ENCODE measurements around the gene ANKRD13D.

Gene ANKRD13D

GRCh38 chr11:67308031-67308866 lies 19.1 kb downstream of the ANKRD13D start:
- Histone ChIP-seq H3K9me2 (replicated peaks; ENCODE audit: control insufficient read depth, low read length) (no peaks in the 10 kb centered on the region), H3K79me2 (ENCODE audit: control insufficient read depth, low read length) (no peaks in the 10 kb centered on the region), H3K36me3 (ENCODE audit: control insufficient read depth, low read length) (peaks cover 26% of the 10 kb centered on the region), H3K27ac (ENCODE audit: low read depth, low read length) (no peak overlapping the region), H3K27me3 (ENCODE audit: control insufficient read depth, low read length) (no peaks in the 10 kb centered on the region), H3K9me3 (ENCODE audit: control insufficient read depth, insufficient read depth, low read length) (no peaks in the 10 kb centered on the region), H3K4me2 (ENCODE audit: low read length) (no peak overlapping the region), H3K4me1 (ENCODE audit: control insufficient read depth, low read length) (no peaks in the 10 kb centered on the region), H4K20me1 (ENCODE audit: control insufficient read depth, insufficient read depth, low read depth, low read length) (no peaks in the 10 kb centered on the region), H3F3A (ENCODE audit: control insufficient read depth, insufficient read depth) (no peaks in the 10 kb centered on the region), H3K4me3 (ENCODE audit: low read length) (no peak overlapping the region)
- no peak for TF ChIP-seq CTCF (IDR thresholded peaks at IDR 0.05; ENCODE audit: low read depth, low read length, poor library complexity, severe bottlenecking)
- no peak for TF ChIP-seq EZH2phosphoT487 (IDR thresholded peaks at IDR 0.05; ENCODE audit: borderline replicate concordance, low read length)

- H3K4me1 ChIP-seq (ENCODE audit: control insufficient read depth, low read length), result no peaks in the 10 kb centered on the region
Observed at GRCh38 chr11:67309166-67309565, 20.1 kb downstream of the ANKRD13D start.

GRCh38 chr11:67309661-67310061 lies 20.6 kb downstream of the ANKRD13D start:
- H3K27ac ChIP-seq (ENCODE audit: low read depth, low read length), result no peak overlapping the region
- peaks cover 26% of the 10 kb centered on the region for H3K36me3 ChIP-seq (ENCODE audit: control insufficient read depth, low read length)
- H3K9me2 ChIP-seq (replicated peaks; ENCODE audit: control insufficient read depth, low read length), result no peaks in the 10 kb centered on the region
- H3K4me3 ChIP-seq (ENCODE audit: low read length), result no peak overlapping the region
- no peaks in the 10 kb centered on the region for H3K9me3 ChIP-seq (ENCODE audit: control insufficient read depth, insufficient read depth, low read length)
- no peaks in the 10 kb centered on the region for H4K20me1 ChIP-seq (ENCODE audit: control insufficient read depth, insufficient read depth, low read depth, low read length)
- no peak overlapping the region for H3K4me2 ChIP-seq (ENCODE audit: low read length)
- no peaks in the 10 kb centered on the region for H3K27me3 ChIP-seq (ENCODE audit: control insufficient read depth, low read length)
- H3K79me2 ChIP-seq (ENCODE audit: control insufficient read depth, low read length), result no peaks in the 10 kb centered on the region
- TF ChIP-seq EZH2phosphoT487 (IDR thresholded peaks at IDR 0.05; ENCODE audit: borderline replicate concordance, low read length) (no peak), CTCF (IDR thresholded peaks at IDR 0.05; ENCODE audit: low read depth, low read length, poor library complexity, severe bottlenecking) (no peak)
- H3K4me1 ChIP-seq (ENCODE audit: control insufficient read depth, low read length), result no peaks in the 10 kb centered on the region
- H3F3A ChIP-seq (ENCODE audit: control insufficient read depth, insufficient read depth), result no peaks in the 10 kb centered on the region; the same call in 1 of the 2 replicates

More at GRCh38 chr11:67309166-67309565, 20.1 kb downstream of the ANKRD13D start:
- Histone ChIP-seq H3K4me3 (ENCODE audit: low read length) (no peak overlapping the region), H3K27ac (ENCODE audit: low read depth, low read length) (no peak overlapping the region), H3K9me3 (ENCODE audit: control insufficient read depth, insufficient read depth, low read length) (no peaks in the 10 kb centered on the region), H3K27me3 (ENCODE audit: control insufficient read depth, low read length) (no peaks in the 10 kb centered on the region), H3K4me2 (ENCODE audit: low read length) (no peak overlapping the region), H3K79me2 (ENCODE audit: control insufficient read depth, low read length) (no peaks in the 10 kb centered on the region), H3F3A (ENCODE audit: control insufficient read depth, insufficient read depth) (no peaks in the 10 kb centered on the region; the same call in 1 of the 2 replicates), H3K9me2 (replicated peaks; ENCODE audit: control insufficient read depth, low read length) (no peaks in the 10 kb centered on the region), H3K36me3 (ENCODE audit: control insufficient read depth, low read length) (peaks cover 26% of the 10 kb centered on the region), H4K20me1 (ENCODE audit: control insufficient read depth, insufficient read depth, low read depth, low read length) (no peaks in the 10 kb centered on the region)
- TF ChIP-seq CTCF (IDR thresholded peaks at IDR 0.05; ENCODE audit: low read depth, low read length, poor library complexity, severe bottlenecking) (no peak), EZH2phosphoT487 (IDR thresholded peaks at IDR 0.05; ENCODE audit: borderline replicate concordance, low read length) (no peak)
